A549 (cell line): Measurements from ENCODE around the gene BANK1. TPM values are rescaled to one million over a fixed set of nuclear protein-coding genes. Genes with fewer than 3 reads are reported as not detected.

ENCODE experiments used
- ATAC-seq, 2 experiments: fragments of 200-7000 bp in 1 of 2; fragments of >200 bp in 1 of 2; cut with Nextera tagmentation in 1 of 2; cut with Tn5 transposase in 1 of 2; 3 replicates each; pipeline versions ENCODE4 v1.8.0 to v1.9.1; 2018 to 2020; ENCODE audit warnings: mild to moderate bottlenecking in 1 of 2, moderate library complexity in 1 of 2
- CTCF ChIA-PET: fragments of 300-600 bp; sonication (Branson Sonifier 250); formaldehyde crosslinking; extraction: SDS; loops from one replicate; lab custom pipeline; 2021; ENCODE audit warnings: antibody characterized with exemption, inconsistent platforms; lab: Yijun Ruan, JAX
- POLR2A ChIA-PET: fragments of 350-600 bp; formaldehyde crosslinking; extraction: SDS; loops from one replicate; lab custom pipeline; 2021; ENCODE audit warnings: antibody characterized with exemption, inconsistent platforms; lab: Yijun Ruan, JAX
- DNase-seq, 2 experiments: peaks; one replicate each; pipeline versions ENCODE4 v3.0.0 to v3.0.0-alpha.2; 2011 to 2016; ENCODE audit warnings: low read depth in 1 of 2, low spot score in 1 of 2
- FAIRE-seq: peaks from 2 replicates; lab custom pipeline; 2011; peaks lifted over from hg19 to GRCh38; lab: Jason Lieb, UNC
- H3K27ac ChIP-seq, 2 experiments: fragments of >200 bp; sonication (Bioruptor Twin); formaldehyde crosslinking; 3 replicates each; pipeline ENCODE4 v1.5.1; 2016 to 2017
- H3K4me1 ChIP-seq: fragments of >200 bp; sonication (Bioruptor Twin); formaldehyde crosslinking; 3 replicates; pipeline ENCODE4 v1.6.1; 2016
- H3K4me2 ChIP-seq: fragments of >200 bp; sonication (Bioruptor Twin); formaldehyde crosslinking; 3 replicates; pipeline ENCODE4 v1.6.1; 2016
- H3K4me3 ChIP-seq: fragments of >200 bp; sonication (Bioruptor Twin); formaldehyde crosslinking; 3 replicates; pipeline ENCODE4 v1.5.1; 2016
- H3K9me3 ChIP-seq: fragments of >200 bp; sonication (Bioruptor Twin); formaldehyde crosslinking; 3 replicates; pipeline ENCODE4 v1.6.1; 2016
- CEBPB ChIP-seq, 2 experiments: fragments of >200 bp in 1 of 2; sonication (Bioruptor Twin) in 1 of 2; formaldehyde crosslinking in 1 of 2; IDR thresholded peaks; 2 replicates each; pipeline ENCODE4 v1.6.1; 2012 to 2016
- CHD2 ChIP-seq: fragments of 150-350 bp; IDR thresholded peaks from 2 replicates; pipeline ENCODE4 v1.6.1; 2014; ENCODE audit warnings: low read length; ENCODE audit not compliant: partially characterized antibody
- EHF ChIP-seq: fragments of 250-450 bp; sonication (Bioruptor Pico); IDR thresholded peaks from 2 replicates; pipeline ENCODE4 v1.5.0; 2020; ENCODE audit warnings: mild to moderate bottlenecking
- EHMT2 ChIP-seq: fragments of 200-600 bp; sonication (generic); IDR thresholded peaks from 2 replicates; pipeline ENCODE4 v1.6.1; 2016; ENCODE audit warnings: antibody characterized with exemption, low read depth, mild to moderate bottlenecking, moderate library complexity
- FOSL2 ChIP-seq, 2 experiments: fragments of 450-650 bp in 1 of 2; fragments of >200 bp in 1 of 2; sonication (Bioruptor Twin) in 1 of 2; formaldehyde crosslinking; IDR thresholded peaks; 2 replicates each; pipeline versions ENCODE4 v1.5.0 to v1.6.1; 2016 to 2020; ENCODE audit warnings: mild to moderate bottlenecking in 1 of 2, moderate library complexity in 1 of 2
- FOXS1 ChIP-seq: fragments of 250-450 bp; sonication (Bioruptor Pico); IDR thresholded peaks from 2 replicates; pipeline ENCODE4 v1.5.0; 2020; ENCODE audit warnings: mild to moderate bottlenecking, moderate library complexity
- HOXB13 ChIP-seq: fragments of 250-450 bp; sonication (Bioruptor Pico); IDR thresholded peaks from 2 replicates; pipeline ENCODE4 v1.5.0; 2020; ENCODE audit warnings: low read depth, mild to moderate bottlenecking, moderate library complexity
- KDM1A ChIP-seq: fragments of 200-600 bp; sonication (generic); IDR thresholded peaks from 2 replicates; pipeline ENCODE4 v1.6.1; 2016; ENCODE audit warnings: low read depth, mild to moderate bottlenecking
- MAX ChIP-seq: IDR thresholded peaks from 2 replicates; pipeline ENCODE4 v1.6.1; 2012
- RCOR1 ChIP-seq: fragments of 150-350 bp; IDR thresholded peaks from 2 replicates; pipeline ENCODE4 v1.6.1; 2014; ENCODE audit warnings: antibody characterized with exemption, low read length, low read depth
- REST ChIP-seq: fragments of 200-600 bp; sonication (generic); IDR thresholded peaks from 2 replicates; pipeline ENCODE4 v1.6.1; 2016; ENCODE audit warnings: antibody characterized with exemption, mild to moderate bottlenecking, moderate library complexity
- RNF2 ChIP-seq: fragments of 200-600 bp; sonication (generic); IDR thresholded peaks from 2 replicates; pipeline ENCODE4 v1.6.1; 2016; ENCODE audit warnings: low read depth, mild to moderate bottlenecking, antibody characterized with exemption, moderate library complexity, borderline replicate concordance
- ZSCAN20 ChIP-seq: fragments of 250-450 bp; sonication (Bioruptor Pico); IDR thresholded peaks from 2 replicates; pipeline ENCODE4 v1.8.0; 2022; ENCODE audit warnings: mild to moderate bottlenecking, moderate library complexity
- WGBS: methylation state at CpG from one replicate; pipeline ENCODE4 v1.1.6; 2017; ENCODE audit errors: missing lambda C conversion rate; 5-methylcytosine and 5-hydroxymethylcytosine counted together
- polyA plus RNA-seq, 4 experiments: library from polyadenylated mRNA; depleted of rRNA in 3 of 4; stranded (reverse); fragments of >200 nt; fragmentation: RNase III in 1 of 4; extraction: RNeasy Plus Mini Kit Qiagen cat#74134 plus additional on column Dnase treatment in 1 of 4; gene quantifications; 2 replicates in 3 of 4; 3 replicates in 1 of 4; pipeline ENCODE4 v1.2.3, GENCODE V29; 2011 to 2017
- TF ChIP-seq, protein P1 (sequence below): fragments of >200 bp; sonication (Bioruptor Twin); formaldehyde crosslinking; IDR thresholded peaks from 3 replicates; pipeline ENCODE4 v1.5.1; 2016
- TF ChIP-seq, protein P2 (sequence below): fragments of 250-450 bp; sonication (Bioruptor Pico); IDR thresholded peaks from 2 replicates; pipeline ENCODE4 v1.5.0; 2020; ENCODE audit warnings: low read depth, mild to moderate bottlenecking, moderate library complexity

BANK1 gene
- polyA plus RNA-seq, 2 of the 4 experiments (the other 2 are of a cell fraction), result 2.8 to 6.1 TPM

DNA sequence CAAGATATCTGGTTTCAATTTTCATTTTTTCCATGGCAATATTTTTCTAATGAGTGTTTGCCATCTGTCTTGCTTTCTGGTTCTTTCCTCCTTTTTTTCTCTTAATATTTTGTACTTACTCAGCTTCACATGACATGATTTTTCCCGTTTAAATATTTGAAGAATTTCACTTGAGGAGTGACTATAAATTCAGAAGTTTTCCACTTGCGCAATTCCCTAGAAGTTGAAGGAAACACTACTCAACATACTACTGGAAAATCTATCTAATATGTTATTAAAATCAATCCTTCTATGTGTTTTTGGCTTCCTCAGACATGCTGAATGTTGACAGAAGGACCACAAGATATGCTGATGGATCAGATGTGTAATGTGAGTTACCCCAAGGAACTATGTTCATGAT is 36.8 kb upstream of the BANK1 start (continued):
- TF ChIP-seq REST (no peak), RCOR1 (no peak), KDM1A (no peak), EHMT2 (no peak), CEBPB (IDR thresholded peaks at IDR 0.05) (peak; percentile 75 to 78; a peak in 3 of 4 replicates), MAX (no peak), FOSL2 (IDR thresholded peaks at IDR 0.05) (0 out of 2 replicates have a peak, but pooled peaks have one; percentile 16), FOSL2 (CRISPR knock-in tag; IDR thresholded peaks at IDR 0.05) (no peak)

- FAIRE-seq (no peak), ATAC-seq (no peak), DNase-seq (no peak)
- WGBS, result 41% methylated on average over 2 of the region's 2 CpGs
- H3K27ac ChIP-seq, result no peak overlapping the region
- no peak for TF ChIP-seq REST
- TF ChIP-seq, protein P1, sequence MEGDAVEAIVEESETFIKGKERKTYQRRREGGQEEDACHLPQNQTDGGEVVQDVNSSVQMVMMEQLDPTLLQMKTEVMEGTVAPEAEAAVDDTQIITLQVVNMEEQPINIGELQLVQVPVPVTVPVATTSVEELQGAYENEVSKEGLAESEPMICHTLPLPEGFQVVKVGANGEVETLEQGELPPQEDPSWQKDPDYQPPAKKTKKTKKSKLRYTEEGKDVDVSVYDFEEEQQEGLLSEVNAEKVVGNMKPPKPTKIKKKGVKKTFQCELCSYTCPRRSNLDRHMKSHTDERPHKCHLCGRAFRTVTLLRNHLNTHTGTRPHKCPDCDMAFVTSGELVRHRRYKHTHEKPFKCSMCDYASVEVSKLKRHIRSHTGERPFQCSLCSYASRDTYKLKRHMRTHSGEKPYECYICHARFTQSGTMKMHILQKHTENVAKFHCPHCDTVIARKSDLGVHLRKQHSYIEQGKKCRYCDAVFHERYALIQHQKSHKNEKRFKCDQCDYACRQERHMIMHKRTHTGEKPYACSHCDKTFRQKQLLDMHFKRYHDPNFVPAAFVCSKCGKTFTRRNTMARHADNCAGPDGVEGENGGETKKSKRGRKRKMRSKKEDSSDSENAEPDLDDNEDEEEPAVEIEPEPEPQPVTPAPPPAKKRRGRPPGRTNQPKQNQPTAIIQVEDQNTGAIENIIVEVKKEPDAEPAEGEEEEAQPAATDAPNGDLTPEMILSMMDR, result no peak
- TF ChIP-seq EHF (CRISPR knock-in tag), result no peak
- no peak for TF ChIP-seq ZSCAN20 (CRISPR knock-in tag)
- TF ChIP-seq, protein P2, sequence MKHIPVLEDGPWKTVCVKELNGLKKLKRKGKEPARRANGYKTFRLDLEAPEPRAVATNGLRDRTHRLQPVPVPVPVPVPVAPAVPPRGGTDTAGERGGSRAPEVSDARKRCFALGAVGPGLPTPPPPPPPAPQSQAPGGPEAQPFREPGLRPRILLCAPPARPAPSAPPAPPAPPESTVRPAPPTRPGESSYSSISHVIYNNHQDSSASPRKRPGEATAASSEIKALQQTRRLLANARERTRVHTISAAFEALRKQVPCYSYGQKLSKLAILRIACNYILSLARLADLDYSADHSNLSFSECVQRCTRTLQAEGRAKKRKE, result no peak
- TF ChIP-seq HOXB13 (CRISPR knock-in tag), result no peak
- TF ChIP-seq RNF2, result no peak
- no peak for TF ChIP-seq CHD2
- no peak for TF ChIP-seq FOXS1 (CRISPR knock-in tag)
- H3K4me1 ChIP-seq, result no peaks in the 10 kb centered on the region
- ChIA-PET CTCF (interaction anchor here (0.7 kb wide), 1 partner anchor 1334 kb away, joined by 3 read pairs; no protein-coding TSS in a partner anchor), POLR2A (no interaction called here)
- no peaks in the 10 kb centered on the region for H3K9me3 ChIP-seq
- no peak overlapping the region for H3K4me3 ChIP-seq
- no peak overlapping the region for H3K4me2 ChIP-seq
Observed at GRCh38 chr4:101756181-101756580, 34.3 kb upstream of the BANK1 start.
